Fibroblast of peridontal ligament (primary cell): Measurements from ENCODE around the gene PPY.
"Not testable (repeated sequence)": the region's sequence is repeated elsewhere in the genome, so short reads cannot be mapped to it uniquely, and the experiment has no call there.

ENCODE experiments used
- DNase-seq: peaks from one replicate; pipeline ENCODE4 v3.0.0-alpha.2; 2010; ENCODE audit errors: extremely low read depth

The PPY gene

GRCh38 chr17:43966276-43966675 lies 24.0 kb upstream of the PPY start:
- no peak for DNase-seq

DNA sequence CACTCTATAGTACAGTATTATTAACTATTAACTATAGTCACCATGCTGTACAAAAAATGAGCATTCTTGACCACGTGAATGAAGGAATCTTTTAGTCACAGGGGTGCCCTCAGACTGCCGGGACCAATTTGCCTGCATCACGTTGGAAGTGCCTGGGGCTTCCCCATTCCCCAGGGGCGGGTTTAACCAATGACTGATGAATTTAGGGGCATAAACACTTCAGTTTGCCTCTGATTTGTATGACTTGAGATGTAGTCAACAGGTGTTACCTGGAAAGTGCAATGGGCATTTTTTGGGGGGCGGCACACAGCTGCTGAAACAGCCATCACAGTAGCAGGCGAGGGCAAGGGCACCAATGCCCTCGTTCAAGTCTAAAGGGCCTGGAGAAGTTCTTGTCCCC lies 20.2 kb upstream of the PPY start:
- no peak for DNase-seq

- no peak for DNase-seq
Measured at GRCh38 chr17:43961954-43962353, 19.7 kb upstream of the PPY start.

- DNase-seq = not testable (repeated sequence)
Measured at GRCh38 chr17:43961292-43961691, 19.0 kb upstream of the PPY start.

GRCh38 chr17:43958748-43959352 lies 16.6 kb upstream of the PPY start:
- DNase-seq = peak; percentile 16

GRCh38 chr17:43956222-43956621 lies 13.9 kb upstream of the PPY start:
- no peak for DNase-seq

DNA sequence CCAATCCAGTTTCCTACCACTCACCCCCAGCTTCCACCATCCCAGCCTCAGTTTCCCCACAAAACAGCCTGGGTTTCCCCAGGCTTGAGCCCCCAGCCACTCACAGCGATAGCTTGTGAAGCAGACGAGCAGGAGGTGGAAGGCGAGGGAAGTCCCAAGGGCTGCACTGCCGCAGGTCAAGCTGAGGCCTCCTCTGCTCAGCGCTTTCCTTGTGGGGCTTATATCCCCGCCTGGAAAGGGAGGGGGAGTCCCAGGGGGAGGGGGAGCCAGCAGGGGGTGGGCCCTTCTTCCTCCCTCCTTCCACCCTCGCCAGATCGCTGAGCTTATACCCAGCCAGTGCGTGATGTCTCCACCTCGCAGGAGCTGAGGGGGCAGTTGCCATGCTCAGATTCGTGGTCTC lies 11.5 kb upstream of the PPY start, which contains the start of gene PYY:
PYY (minus strand) TSS at position 195 of the 400 bp plus-strand sequence. CDS start 457 bp downstream, outside the sequence.
- DNase-seq = no peak

DNA sequence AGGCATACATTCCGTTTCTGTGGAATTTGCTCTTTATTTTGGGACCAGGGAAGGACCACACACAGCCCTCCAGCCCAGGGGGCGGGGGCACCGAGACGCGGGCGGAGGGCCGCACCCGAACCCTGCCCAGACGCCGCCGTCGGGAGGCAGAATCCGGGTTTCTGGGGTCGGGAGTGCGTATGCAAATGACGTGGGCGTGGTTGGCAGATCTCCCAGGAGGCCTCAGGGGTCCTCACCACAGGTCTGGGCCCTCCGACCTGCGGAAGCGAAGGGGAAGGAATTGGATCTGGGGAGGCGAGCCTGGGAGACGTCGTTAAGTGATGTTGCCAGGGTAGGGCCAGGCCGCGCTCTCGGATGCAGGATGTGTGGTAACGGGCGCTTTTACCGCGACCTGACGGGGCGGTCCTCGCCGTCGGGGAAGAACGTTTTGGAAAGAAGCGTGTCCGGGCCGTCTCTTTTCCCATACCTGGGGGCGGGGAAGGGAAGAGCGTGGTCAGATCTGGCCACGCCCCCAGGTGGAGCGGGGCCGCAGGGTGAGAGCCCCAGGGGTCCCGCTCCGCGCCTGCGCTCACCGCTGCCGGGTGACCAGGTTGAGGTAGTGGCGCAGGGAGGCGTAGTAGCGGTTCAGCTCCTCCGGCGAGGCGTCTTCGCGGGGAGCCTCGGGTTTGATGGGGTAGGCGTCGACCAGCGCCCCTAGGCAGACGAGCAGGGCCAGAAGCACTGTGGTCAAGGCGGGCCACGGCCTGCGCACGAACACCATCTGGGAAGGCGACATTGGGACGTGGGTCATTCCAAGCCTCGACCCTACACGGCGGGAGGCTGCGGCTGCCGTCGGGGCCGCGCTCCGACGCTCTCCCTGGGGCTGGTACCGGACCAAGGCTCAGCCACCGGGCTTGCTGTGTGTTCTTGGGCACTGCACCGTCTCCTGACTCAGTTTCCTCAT lies 10.7 kb upstream of the PPY start:
- DNase-seq = no peak

DNA sequence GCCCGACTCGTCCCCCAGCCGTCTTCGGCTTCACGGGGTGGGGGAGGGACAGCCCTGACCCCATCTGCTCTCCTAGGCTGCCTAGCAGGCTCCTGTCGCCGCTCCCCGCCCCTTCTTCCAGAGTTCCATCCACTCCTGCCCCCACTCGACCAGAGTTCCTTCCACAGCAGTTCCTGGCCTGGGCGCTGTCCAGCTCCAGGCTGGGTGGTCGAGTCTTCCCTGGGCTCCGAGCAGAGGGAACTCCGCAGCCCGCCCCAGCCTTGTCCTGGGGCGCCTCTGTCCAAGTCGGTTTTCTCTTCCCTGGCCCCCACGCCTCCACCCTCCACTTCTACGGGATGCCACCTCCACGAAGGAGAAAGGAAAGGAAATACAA lies 10.1 kb upstream of the PPY start:
- DNase-seq = no peak

DNA sequence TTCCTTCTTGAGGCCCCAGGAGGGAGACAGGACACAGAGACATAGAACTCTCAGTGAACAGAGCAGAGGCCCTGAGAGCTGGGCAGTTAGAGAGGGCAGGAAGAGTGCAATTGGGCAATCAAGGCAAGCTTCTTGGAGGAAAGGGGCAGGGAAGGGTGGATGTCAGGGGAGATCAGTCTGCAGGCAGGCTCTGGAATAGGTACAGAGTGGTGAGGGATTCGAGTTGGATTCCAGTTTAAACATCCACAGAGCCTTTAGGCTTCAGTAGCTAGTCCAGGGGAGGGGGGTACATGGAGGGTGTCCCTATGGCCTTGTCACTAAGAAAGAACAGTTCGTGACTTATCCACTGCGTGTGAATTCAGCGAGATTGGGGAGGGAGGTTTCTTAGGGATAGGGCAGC lies 9.5 kb upstream of the PPY start:
- DNase-seq = no peak

- no peak for DNase-seq
Measured at GRCh38 chr17:43950554-43950953, 8.3 kb upstream of the PPY start.

DNA sequence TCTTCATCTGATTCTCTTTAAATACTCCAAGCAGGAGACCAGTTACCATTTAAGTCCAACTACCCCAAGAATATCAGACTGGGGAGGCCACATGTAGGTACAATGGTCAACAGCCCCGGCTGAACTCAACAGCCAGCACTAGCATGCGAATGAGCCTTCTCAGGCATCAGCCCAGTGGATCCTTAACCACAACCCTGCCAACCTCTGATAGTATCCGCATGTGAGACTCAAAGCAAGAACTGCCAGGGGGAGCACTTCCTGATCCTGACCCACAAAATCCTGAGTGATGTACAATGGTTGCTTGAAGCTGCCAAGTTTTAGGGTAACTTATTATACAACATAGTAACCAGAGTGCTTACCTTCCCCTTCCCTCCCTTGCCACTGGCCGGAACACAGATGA lies 7.5 kb upstream of the PPY start:
- peak; percentile 39 for DNase-seq

DNA sequence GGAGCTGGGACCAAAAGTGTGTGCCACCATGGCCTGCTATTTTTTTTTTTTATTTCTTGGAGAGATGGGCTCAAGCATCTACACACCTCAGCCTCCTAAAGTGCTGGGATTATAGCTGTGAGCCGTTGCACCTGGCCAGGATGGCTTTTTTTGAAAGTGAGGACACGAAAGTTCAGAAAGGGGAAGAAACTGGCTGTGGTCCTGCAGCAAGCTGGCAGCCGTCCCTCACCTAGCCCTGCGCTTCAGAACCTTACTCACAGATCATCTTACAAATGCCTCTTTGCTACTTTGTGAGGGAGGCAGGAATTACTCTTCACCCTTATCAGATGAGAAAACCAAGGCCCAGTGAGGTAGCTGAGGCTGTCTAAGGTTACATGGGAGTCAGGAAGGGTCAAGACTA lies 4.5 kb upstream of the PPY start:
- DNase-seq = no peak

GRCh38 chr17:43945074-43945829 lies 3.0 kb upstream of the PPY start:
- DNase-seq = peak; percentile 72

DNA sequence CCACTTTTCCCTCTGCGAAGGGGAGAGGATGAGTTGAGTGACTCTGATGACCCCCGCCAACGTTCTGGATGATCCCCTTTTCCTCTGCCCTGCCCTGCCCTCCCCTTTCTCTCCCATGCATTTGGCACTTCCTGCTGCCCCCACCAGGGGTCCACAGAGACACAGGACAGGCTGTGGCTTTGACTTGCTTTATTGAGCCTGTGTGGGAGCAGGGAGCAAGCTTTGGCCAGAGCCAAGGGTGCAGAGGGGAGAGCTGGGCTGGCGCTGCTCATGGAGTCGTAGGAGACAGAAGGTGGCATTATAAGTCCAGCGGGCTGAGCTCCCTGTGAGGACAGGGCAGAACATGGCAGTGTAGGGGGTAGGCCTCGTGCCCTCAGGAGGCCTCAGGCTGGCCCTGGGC lies 1.6 kb downstream of the PPY start:
- DNase-seq = peak; percentile 30

DNA sequence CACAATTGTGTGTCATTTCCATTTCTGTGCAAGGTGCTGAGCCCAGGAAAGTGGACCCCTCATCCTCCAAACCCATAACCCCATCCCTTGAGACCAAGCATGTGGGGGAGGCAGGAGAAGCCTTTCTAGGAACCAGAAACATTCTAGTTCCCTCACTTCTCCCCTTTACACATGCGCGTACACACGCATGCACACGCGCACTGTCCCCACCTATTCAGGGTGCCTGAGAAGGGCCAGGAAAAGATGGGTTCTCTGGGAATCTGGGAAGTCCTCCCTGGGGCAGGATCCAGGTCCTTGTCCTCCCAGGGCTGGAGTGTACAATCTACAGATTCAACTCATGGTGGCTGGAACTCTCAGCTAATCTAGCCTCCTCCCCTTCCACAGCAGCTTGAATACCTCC lies 2.4 kb downstream of the PPY start:
- no peak for DNase-seq

GRCh38 chr17:43939452-43939851 lies 2.8 kb downstream of the PPY start:
- not testable (repeated sequence) for DNase-seq

- DNase-seq = no peak
Measured at GRCh38 chr17:43938838-43939182, 3.5 kb downstream of the PPY start.

- DNase-seq = no peak
Measured at GRCh38 chr17:43936434-43936833, 5.8 kb downstream of the PPY start.

GRCh38 chr17:43935926-43936261 lies 6.4 kb downstream of the PPY start:
- DNase-seq = no peak

GRCh38 chr17:43935204-43935925 lies 6.9 kb downstream of the PPY start:
- no peak for DNase-seq

DNA sequence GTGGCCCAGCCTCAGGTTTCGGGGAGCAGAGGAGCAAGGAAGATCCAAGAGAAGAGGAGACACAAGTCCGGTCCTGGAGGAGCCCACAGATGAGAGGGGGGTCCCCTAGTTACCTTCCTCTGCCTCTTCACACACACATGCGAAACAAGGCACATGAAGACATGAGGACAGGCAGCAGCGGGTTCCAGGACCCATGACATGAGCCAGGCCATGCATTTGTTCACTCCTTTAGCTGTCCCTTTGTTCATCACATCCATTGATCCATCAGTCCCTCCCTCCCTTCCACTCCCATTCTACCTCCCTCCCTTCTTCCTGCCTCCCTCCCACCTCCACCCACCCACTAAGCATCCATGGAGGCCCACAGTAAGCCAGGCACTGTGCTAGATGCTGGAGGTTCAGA lies 9.4 kb downstream of the PPY start:
- no peak for DNase-seq
